OCI-LY1 (cell line): ENCODE data around the gene CRX.

Source experiments
- CTCF ChIP-seq: fragments of 200-600 bp; sonication (generic), shearing (Covaris generic); IDR thresholded peaks from 2 replicates; pipeline ENCODE4 v1.5.1; 2017; ENCODE audit warnings: mild to moderate bottlenecking, antibody characterized with exemption, low read length, moderate library complexity, mixed read lengths
- EZH2 ChIP-seq: fragments of 200-600 bp; sonication (generic), shearing (Covaris generic); IDR thresholded peaks from 2 replicates; pipeline ENCODE4 v1.8.0; 2017; ENCODE audit warnings: borderline replicate concordance, mixed run types, mild to moderate bottlenecking, antibody characterized with exemption, low read length, moderate library complexity, mixed read lengths

GRCh38 chr19:47853003-47853402 lies 31.3 kb downstream of the CRX start:
- TF ChIP-seq CTCF: no peak
- TF ChIP-seq EZH2: no peak
